DMS53 treated with DMSO at 0.1 percent for 48 hours (cell line): ENCODE data around the gene NDUFAF8.
A peak's percentile ranks its signal among the peaks of the same experiment; 100 is the strongest.

Experiments
- DNase-seq: peaks from one replicate; lab custom pipeline; 2025; ENCODE audit not compliant: unreplicated experiment; lab: John Stamatoyannopoulos, UW

The NDUFAF8 gene

DNA sequence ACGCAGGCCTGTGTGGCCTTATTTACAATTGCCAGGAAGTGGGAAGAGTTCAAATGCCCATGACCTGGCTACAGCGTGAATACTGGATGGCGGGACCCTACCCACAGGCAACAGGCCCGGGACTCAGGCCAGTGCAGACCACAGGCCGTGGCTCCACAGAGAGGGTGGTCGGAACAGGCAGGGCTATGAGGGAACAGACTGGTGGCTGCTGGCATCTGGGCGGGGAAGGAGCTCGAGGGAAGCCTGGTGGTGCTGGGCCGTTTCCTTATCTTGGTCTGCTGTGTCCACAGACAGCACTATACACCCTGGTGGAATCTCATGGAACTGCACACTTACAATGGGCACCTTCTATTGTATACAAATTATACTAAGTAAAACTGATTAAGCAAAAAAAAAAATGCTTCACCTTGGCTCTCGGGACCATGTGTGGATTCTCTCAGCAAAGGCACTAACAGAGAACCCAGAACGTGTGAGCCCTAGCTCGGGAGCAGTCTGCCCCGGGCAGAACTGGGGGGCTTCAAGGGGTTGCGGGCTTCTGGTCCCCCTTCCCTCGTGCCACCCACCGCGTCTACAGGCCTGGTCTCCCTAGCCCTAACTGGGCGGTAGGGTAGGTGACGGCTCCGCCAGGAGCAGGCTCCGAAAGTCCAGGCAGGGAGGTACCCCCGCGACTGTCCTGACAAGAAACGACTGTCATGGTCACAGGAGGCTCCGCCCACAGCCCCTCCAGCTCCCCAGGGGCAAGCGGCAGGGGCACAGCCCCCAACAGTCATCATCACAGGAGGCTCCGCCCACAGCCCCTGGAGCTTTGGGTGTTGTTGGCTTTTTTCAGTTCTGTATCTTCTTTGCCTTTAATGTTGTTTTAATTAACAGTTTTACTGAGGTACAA is 38.2 kb upstream of the NDUFAF8 start:
- peak; percentile 71 for DNase-seq

GRCh38 chr17:81202318-81202717 is 36.8 kb upstream of the NDUFAF8 start:
- no peak for DNase-seq

- DNase-seq: no peak
Measured at GRCh38 chr17:81203136-81203535, 36.0 kb upstream of the NDUFAF8 start.

DNA sequence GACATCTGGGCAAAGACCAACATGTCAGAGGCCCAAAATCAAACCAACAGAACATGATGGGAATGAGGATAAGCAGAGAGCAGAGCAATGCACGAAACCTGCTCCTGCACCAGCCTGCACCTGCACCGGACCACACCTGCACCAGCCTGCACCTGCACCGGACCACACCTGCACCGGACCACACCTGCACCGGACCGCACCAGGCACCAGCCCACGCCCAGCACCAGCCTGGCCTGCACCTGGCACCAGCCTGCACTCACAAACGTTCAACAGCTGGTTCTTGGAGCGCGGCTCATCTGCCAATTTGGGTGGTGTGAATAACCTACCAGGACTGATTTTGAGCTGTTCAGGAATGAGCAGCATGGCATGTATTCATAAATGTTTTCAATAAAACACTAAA is 34.5 kb upstream of the NDUFAF8 start:
- DNase-seq: no peak

- DNase-seq: no peak
Measured at GRCh38 chr17:81206166-81206565, 33.0 kb upstream of the NDUFAF8 start.

GRCh38 chr17:81206657-81207056 is 32.5 kb upstream of the NDUFAF8 start:
- no peak for DNase-seq

DNA sequence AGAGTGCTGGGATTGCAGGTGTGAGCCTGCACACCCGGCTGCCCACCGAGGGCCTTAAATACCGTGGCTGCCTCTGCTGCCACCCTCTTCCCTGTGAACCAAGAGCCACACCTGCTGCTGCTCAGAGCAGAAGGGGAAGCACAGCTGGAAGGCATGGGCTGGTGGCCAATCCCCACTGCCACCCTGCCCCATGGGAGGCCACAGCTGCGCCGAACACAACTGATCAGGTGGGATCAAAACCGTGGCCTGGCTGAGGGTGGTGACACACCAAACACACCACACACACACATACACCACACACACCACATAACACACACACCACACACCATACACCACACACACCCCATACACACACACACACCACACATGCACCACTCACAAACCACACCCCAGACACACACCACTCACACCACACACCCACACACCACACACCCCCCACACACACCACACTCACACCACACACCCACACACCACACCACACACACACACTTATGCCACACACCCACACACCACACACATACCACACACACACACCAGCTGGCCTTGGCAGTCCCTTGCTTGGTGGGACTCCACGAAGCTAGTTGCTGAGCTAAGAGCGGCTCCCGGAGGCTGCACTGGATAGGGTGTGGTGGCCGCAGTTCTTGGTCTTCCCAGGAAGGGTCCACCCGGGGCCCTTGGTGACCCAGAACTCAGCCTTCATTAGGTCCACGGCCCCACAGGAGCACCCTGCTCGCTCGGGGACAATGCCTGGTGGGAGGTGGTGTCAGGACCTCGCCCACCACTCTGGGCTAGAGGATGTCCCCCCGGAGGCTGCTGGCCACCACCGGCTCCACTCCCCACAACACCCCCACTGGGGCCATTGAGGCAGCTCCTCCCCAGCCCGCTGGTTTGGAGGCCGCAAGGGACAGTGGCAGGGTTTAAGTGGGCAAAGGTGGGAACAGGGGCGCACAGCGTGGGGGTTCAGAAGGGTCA is 31.2 kb upstream of the NDUFAF8 start:
- DNase-seq: no peak

DNA sequence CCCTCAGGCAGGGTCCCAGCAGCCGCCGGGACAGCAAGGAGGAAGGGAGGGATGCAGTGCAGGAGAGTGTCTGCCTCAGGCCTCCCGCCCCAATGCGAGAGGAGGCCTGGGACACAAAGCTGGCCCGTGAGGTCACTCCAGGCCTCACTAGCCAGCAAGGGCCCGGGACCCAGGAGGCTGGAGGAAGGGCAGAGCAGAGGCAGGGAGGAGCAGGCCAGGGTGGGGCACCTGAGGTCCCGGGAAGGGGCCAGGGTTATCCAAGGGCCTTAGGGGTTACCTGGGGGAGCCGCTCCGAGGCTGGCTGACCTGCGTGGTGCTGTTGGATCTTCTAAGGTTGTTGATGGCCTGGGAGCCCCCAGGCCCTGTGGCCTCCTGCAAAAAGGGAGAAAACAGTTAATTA is 30.5 kb upstream of the NDUFAF8 start:
- DNase-seq: no peak

GRCh38 chr17:81209141-81209540 is 30.0 kb upstream of the NDUFAF8 start:
- no peak for DNase-seq

- no peak for DNase-seq
Measured at GRCh38 chr17:81210466-81210865, 28.7 kb upstream of the NDUFAF8 start.

DNA sequence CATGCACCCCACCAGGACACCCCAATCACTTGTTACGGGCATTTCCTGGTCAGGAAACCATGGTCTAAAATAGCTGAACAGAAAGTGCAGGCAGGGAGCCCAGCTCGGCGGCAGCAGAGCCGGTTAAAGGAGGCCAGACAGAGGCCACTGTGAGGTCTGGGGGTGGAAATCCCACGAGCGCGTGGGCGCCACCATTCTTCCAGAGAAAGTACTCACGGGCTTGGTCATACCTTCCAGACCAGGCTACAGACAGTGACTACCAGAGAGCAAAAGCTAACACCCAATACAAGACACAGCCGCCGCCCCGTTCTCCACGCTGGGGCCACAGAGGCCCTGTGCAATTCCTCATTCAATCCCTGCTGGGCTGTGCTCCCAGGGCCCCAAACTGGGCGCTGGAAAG is 28.2 kb upstream of the NDUFAF8 start:
- no peak for DNase-seq

- DNase-seq: no peak
Measured at GRCh38 chr17:81212365-81212764, 26.8 kb upstream of the NDUFAF8 start.

DNA sequence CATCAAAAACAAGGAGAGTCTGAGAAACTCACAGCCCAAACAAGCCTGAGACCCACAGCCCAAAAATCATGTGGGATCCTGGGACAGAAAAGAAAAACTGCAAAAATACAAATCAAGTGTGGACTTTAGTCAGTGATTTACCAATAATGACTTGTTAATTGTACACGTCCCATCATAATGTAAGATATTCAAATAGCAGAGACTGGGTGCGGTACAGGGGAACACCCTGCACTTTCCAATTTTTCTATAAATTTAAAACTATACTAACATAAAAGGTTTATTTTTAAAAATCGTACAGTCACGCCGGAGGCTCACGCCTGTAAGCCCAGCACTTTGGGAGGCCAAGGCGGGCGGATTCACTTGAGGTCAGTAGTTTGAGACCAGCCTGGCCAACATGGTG is 25.1 kb upstream of the NDUFAF8 start:
- no peak for DNase-seq

- DNase-seq: no peak
Measured at GRCh38 chr17:81217491-81217890, 21.6 kb upstream of the NDUFAF8 start.

DNA sequence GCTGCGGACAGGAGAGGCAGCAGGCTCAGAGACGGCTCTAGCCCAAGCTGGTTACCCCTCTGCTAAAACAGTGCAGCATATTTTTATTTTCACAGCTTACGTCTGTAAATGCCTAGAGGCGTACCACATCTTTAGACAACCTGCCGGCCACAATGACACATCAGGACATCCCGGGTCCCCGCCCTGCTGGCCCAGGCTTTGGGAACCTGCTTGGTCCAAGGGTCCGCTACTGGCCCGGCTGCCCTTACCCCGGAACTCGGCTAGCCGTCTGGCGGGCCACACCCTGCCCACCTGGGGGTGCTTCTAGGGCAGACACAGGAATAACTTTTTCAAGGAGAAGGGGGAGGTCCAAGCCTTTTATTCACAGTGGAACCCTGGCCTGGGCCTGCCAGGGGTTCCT is 20.7 kb upstream of the NDUFAF8 start:
- DNase-seq: no peak

DNA sequence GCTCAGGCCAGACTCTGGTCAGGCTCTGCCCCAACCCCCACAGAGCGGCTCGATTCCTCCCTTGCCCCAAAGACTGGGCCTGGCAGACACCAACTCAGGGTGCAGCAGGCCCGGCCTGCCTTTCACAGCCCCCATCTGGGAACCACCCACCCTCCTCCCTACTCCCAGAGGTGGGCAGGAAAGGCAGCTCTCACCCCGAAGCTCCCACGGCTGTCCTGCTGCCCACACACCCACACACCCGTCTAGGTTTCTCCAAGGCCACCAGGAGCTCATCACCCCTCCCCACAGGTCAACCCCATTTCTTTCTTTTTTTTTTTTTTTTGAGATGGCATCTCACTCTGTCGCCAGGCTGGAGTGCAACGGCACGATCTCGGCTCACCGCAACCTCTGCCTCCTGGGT is 20.1 kb upstream of the NDUFAF8 start:
- no peak for DNase-seq

GRCh38 chr17:81219476-81220180 is 19.5 kb upstream of the NDUFAF8 start:
- DNase-seq: no peak

DNA sequence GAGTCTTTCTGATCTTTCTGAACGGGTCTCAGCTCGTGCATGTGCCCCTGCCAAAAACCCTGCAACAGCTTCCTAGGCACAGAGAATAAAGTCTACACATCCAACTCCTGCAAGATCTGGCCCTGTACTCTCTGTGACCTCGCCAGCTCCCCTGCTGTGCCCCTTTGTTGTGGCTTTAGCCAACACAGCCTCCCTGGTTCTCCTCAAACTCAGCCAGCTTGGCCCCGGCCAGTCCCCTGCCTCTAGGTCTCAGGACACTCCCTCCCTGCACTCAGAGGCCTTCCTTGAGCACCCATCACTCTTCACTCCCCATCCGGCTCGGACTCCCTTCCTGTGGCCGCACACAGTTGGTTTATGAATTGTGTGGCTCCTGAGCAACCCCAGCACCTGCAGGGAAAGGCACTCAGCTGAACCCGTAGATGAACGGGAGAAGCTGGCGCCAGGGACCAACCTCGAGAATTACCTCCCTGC is 17.7 kb upstream of the NDUFAF8 start:
- no peak for DNase-seq

DNA sequence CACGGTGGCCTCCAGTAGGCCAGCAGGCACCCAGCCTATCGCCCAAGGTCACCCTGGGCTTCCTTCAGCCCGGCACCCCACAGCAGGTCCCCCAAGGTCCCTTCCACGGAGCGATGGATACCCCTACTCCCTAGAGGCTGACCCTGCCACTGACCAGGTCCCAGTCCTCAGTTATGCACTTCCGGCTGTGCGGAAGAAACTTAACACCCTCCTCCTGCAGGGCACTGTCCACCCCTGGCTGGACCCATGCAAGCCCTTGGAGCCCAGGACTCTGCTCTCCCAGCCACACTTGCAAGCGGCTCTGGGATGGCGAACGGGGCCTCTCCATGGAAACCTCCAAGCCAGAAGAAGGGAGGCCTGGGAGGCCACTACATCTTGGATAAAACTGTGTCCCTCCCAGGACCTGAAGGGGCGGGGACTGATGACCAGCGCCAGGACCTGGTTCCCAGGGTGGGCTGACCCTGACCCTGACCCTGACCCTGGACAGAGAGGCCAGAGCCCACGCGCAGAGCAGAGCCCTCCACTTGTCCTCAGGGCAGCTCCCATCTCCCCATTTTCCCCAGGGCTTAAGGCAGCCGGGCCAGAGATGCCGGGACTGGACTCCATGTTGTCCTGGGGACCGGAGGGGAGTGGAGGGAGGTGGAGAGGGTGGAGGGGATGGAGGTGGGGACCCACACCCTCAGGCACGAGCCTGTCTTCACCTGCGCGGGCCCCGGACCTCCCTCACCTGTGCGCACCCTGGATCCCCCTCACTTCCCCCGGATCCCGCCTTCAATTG is 17.1 kb upstream of the NDUFAF8 start:
- DNase-seq: no peak

GRCh38 chr17:81222620-81222905 is 16.6 kb upstream of the NDUFAF8 start:
- no peak for DNase-seq
